ENCODE results near the gene EXPH5. TPM values are rescaled to one million over a fixed set of nuclear protein-coding genes. Genes with fewer than 3 reads are reported as not detected.
A peak's percentile ranks its signal among the peaks of the same experiment; 100 is the strongest.

The EXPH5 gene
- total and polyA plus RNA-seq, 8 donors = 0.70 to 5.7 (median 3.2) TPM

- no peak overlapping the region for H3K27ac ChIP-seq
- no peak for ATAC-seq
- no peak for DNase-seq
- no peak for TF ChIP-seq CTCF (IDR thresholded peaks at IDR 0.05)
- no peaks in the 10 kb centered on the region for H3K27me3 ChIP-seq
- no peaks in the 10 kb centered on the region for H3K4me1 ChIP-seq
- H3K36me3 ChIP-seq = no peaks in the 10 kb centered on the region
- intact Hi-C loops (cut with DNase I) = no loop called here
- H3K4me3 ChIP-seq = no peak overlapping the region
- no peaks in the 10 kb centered on the region for H3K9me3 ChIP-seq
- FAIRE-seq = no peak
These were observed 13.5 kb downstream of the EXPH5 start for GRCh38 chr11:108580043-108580442.

GRCh38 chr11:108576523-108576922, 17.0 kb downstream of the EXPH5 start:
- no peak for DNase-seq
- 24 to 35% methylated on average over 1 of the region's 1 CpG for WGBS, 2 donors
- no peaks in the 10 kb centered on the region for H3K36me3 ChIP-seq
- ATAC-seq = no peak
- H3K4me1 ChIP-seq = no peaks in the 10 kb centered on the region
- no peaks in the 10 kb centered on the region for H3K9me3 ChIP-seq
- no peaks in the 10 kb centered on the region for H3K27me3 ChIP-seq
- H3K4me3 ChIP-seq = no peak overlapping the region
- H3K27ac ChIP-seq = no peak overlapping the region
- no peak for TF ChIP-seq CTCF (IDR thresholded peaks at IDR 0.05)
- peak; percentile 79 for FAIRE-seq
- intact Hi-C loops (cut with DNase I) = no loop called here

GRCh38 chr11:108574675-108575074, 18.9 kb downstream of the EXPH5 start:
- intact Hi-C loops (cut with DNase I) = no loop called here
- no peak for DNase-seq
- Histone ChIP-seq H3K27me3 (no peaks in the 10 kb centered on the region), H3K36me3 (no peaks in the 10 kb centered on the region), H3K27ac (no peak overlapping the region), H3K9me3 (no peaks in the 10 kb centered on the region), H3K4me1 (no peaks in the 10 kb centered on the region), H3K4me3 (no peak overlapping the region)
- no peak for FAIRE-seq
- no peak for ATAC-seq
- TF ChIP-seq CTCF (IDR thresholded peaks at IDR 0.05) = no peak
- 94 to 96% methylated on average over 4 of the region's 4 CpGs for WGBS, 2 donors

- 92 to 93% methylated on average over 2 of the region's 2 CpGs for WGBS, 2 donors
- no peak for TF ChIP-seq CTCF (IDR thresholded peaks at IDR 0.05)
- Histone ChIP-seq H3K4me1 (peaks cover 0 to 3% (median 0%) of the 10 kb centered on the region in 3 donors), H3K9me3 (no peaks in the 10 kb centered on the region), H3K27ac (no peak overlapping the region), H3K4me3 (no peak overlapping the region), H3K27me3 (no peaks in the 10 kb centered on the region), H3K36me3 (no peaks in the 10 kb centered on the region)
- intact Hi-C loops (cut with DNase I) = no loop called here
- FAIRE-seq = no peak
- no peak for DNase-seq
- ATAC-seq = no peak
These were observed 22.6 kb downstream of the EXPH5 start for GRCh38 chr11:108571001-108571400.

GRCh38 chr11:108569896-108570295, 23.7 kb downstream of the EXPH5 start:
- H3K4me1 ChIP-seq = peaks cover 0 to 4% (median 4%) of the 10 kb centered on the region in 3 donors
- no peak for TF ChIP-seq CTCF (IDR thresholded peaks at IDR 0.05)
- intact Hi-C loops (cut with DNase I) = no loop called here
- WGBS, 2 donors = 95 to 100% methylated on average over 1 of the region's 1 CpG
- DNase-seq (no peak), FAIRE-seq (no peak), ATAC-seq (no peak)
- no peak overlapping the region for H3K27ac ChIP-seq
- no peak overlapping the region for H3K4me3 ChIP-seq
- no peaks in the 10 kb centered on the region for H3K9me3 ChIP-seq
- no peaks in the 10 kb centered on the region for H3K27me3 ChIP-seq
- no peaks in the 10 kb centered on the region for H3K36me3 ChIP-seq

All from pancreas (tissue), 10 donors.